PC-9 (cell line): ENCODE results near the gene TRPV6. TPM values are rescaled to one million over a fixed set of nuclear protein-coding genes. Genes with fewer than 3 reads are reported as not detected.

Source experiments
- BruUV-seq: library from RNA; stranded (reverse); fragments of 400-500 nt; replicated peaks from 2 replicates; lab custom pipeline; 2021; lab: Mats Ljungman, UMichigan
- CTCF ChIA-PET: fragments of 300-600 bp; sonication (Branson Sonifier 250); formaldehyde crosslinking; loops from one replicate; lab custom pipeline; 2022; ENCODE audit warnings: antibody characterized with exemption; lab: Charles Lee
- POLR2A ChIA-PET: fragments of 300-600 bp; sonication (Branson Sonifier 250); formaldehyde crosslinking; loops from one replicate; lab custom pipeline; 2022; ENCODE audit warnings: antibody characterized with exemption; ENCODE audit not compliant: unreplicated experiment; lab: Charles Lee
- DNase-seq, 2 experiments: peaks; one replicate each; pipeline versions ENCODE4 v3.0.0 to v3.0.0-alpha.2; 2015 to 2022; ENCODE audit warnings: mixed read lengths in 1 of 2
- H2AFZ ChIP-seq: fragments of 200-600 bp; sonication (generic); 2 replicates; pipeline ENCODE4 v1.8.1; 2017; ENCODE audit warnings: antibody characterized with exemption
- H3F3A ChIP-seq: fragments of 200-600 bp; sonication (generic); 2 replicates; pipeline ENCODE4 v1.8.1; 2017; ENCODE audit warnings: antibody characterized with exemption, mild to moderate bottlenecking, low read depth; ENCODE audit not compliant: insufficient read depth
- H3K27ac ChIP-seq: fragments of 200-600 bp; sonication (generic); 2 replicates; pipeline ENCODE4 v1.6.1; 2016; ENCODE audit warnings: mixed run types
- H3K27me3 ChIP-seq: fragments of 200-600 bp; sonication (generic); 2 replicates; pipeline ENCODE4 v1.6.1; 2016; ENCODE audit warnings: low read depth, mixed run types; ENCODE audit not compliant: insufficient read depth
- H3K36me3 ChIP-seq: fragments of 200-600 bp; sonication (generic); 2 replicates; pipeline ENCODE4 v1.6.1; 2016; ENCODE audit warnings: low read depth, mixed run types
- H3K4me1 ChIP-seq: fragments of 200-600 bp; sonication (generic); replicated peaks from 2 replicates; pipeline ENCODE4 v1.6.1; 2016; ENCODE audit warnings: mixed run types; ENCODE audit not compliant: insufficient read depth
- H3K4me2 ChIP-seq: fragments of 200-600 bp; sonication (generic); 2 replicates; pipeline ENCODE4 v1.6.1; 2017; ENCODE audit warnings: mixed run types
- H3K4me3 ChIP-seq: fragments of 200-600 bp; sonication (generic); 2 replicates; pipeline ENCODE4 v1.6.1; 2016; ENCODE audit warnings: mixed run types
- H3K79me2 ChIP-seq: fragments of 200-600 bp; sonication (generic); 2 replicates; pipeline ENCODE4 v1.6.1; 2017; ENCODE audit warnings: low read depth, mixed run types
- H3K9me2 ChIP-seq: fragments of 200-600 bp; sonication (generic); 2 replicates; pipeline ENCODE4 v1.8.1; 2017; ENCODE audit warnings: mild to moderate bottlenecking; ENCODE audit not compliant: insufficient read depth
- H3K9me3 ChIP-seq: fragments of 200-600 bp; sonication (generic); 2 replicates; pipeline ENCODE4 v1.8.1; 2016; ENCODE audit warnings: low read depth; ENCODE audit not compliant: insufficient read depth
- H4K20me1 ChIP-seq: fragments of 200-600 bp; sonication (generic); 2 replicates; pipeline ENCODE4 v1.8.1; 2017; ENCODE audit not compliant: insufficient read depth
- CTCF ChIP-seq: fragments of 200-600 bp; sonication (generic); conservative IDR thresholded peaks from 2 replicates; pipeline ENCODE4 v1.6.1; 2017; ENCODE audit warnings: mixed run types, antibody characterized with exemption, mild to moderate bottlenecking, moderate library complexity
- EZH2 ChIP-seq: fragments of 200-600 bp; sonication (generic); IDR thresholded peaks from 2 replicates; pipeline ENCODE4 v1.8.0; 2017; ENCODE audit warnings: antibody characterized with exemption, low read depth
- intact Hi-C: fragments of 100-400 bp; cut with micrococcal nuclease; formaldehyde crosslinking; loops from one replicate; pipeline ENCODE4 v1.10.0; 2022; ENCODE audit not compliant: unreplicated experiment
- total RNA-seq: library from RNA; stranded (reverse); gene quantifications from 2 replicates; pipeline ENCODE4 v1.2.3, GENCODE V29; 2021

Gene TRPV6
- total RNA-seq, 1 experiment from 2014 or later = 14.7 TPM

- no peak overlapping the region for H3K4me2 ChIP-seq
- H3K36me3 ChIP-seq = no peaks in the 10 kb centered on the region
- no peak overlapping the region for H2AFZ ChIP-seq
- H4K20me1 ChIP-seq = peaks cover 3% of the 10 kb centered on the region; the same call in 1 of the 2 replicates
- no peaks in the 10 kb centered on the region for H3K9me3 ChIP-seq
- H3K79me2 ChIP-seq = no peaks in the 10 kb centered on the region
- POLR2A ChIA-PET = no interaction called here
- H3F3A ChIP-seq = peaks cover 12% of the 10 kb centered on the region; the same call in 1 of the 2 replicates
- H3K9me2 ChIP-seq = no peaks in the 10 kb centered on the region
- H3K27ac ChIP-seq = no peak overlapping the region
- peaks cover 4% of the 10 kb centered on the region for H3K4me1 ChIP-seq
- CTCF ChIA-PET = no interaction called here
- TF ChIP-seq EZH2 = no peak
- TF ChIP-seq CTCF = no peak
- no peaks in the 10 kb centered on the region for H3K27me3 ChIP-seq
- DNase-seq = no peak
- intact Hi-C loops = no loop called here
- H3K4me3 ChIP-seq = no peak overlapping the region
- no TSS peak for BruUV-seq
These were observed 9.1 kb downstream of the TRPV6 start for GRCh38 chr7:142876236-142876960.

GRCh38 chr7:142875456-142875855, 10.1 kb downstream of the TRPV6 start:
- Histone ChIP-seq H3K9me3 (no peaks in the 10 kb centered on the region), H3K4me2 (no peak overlapping the region), H3K4me3 (no peak overlapping the region), H2AFZ (no peak overlapping the region), H3K27ac (no peak overlapping the region), H3K4me1 (no peaks in the 10 kb centered on the region), H3K79me2 (no peaks in the 10 kb centered on the region), H3K36me3 (no peaks in the 10 kb centered on the region), H4K20me1 (peaks cover under 1% of the 10 kb centered on the region; the same call in 1 of the 2 replicates), H3K9me2 (no peaks in the 10 kb centered on the region), H3F3A (peaks cover 12% of the 10 kb centered on the region; the same call in 1 of the 2 replicates), H3K27me3 (no peaks in the 10 kb centered on the region)
- no TSS peak for BruUV-seq
- no peak for TF ChIP-seq EZH2
- TF ChIP-seq CTCF = no peak
- CTCF ChIA-PET = no interaction called here
- POLR2A ChIA-PET = no interaction called here
- intact Hi-C loops = no loop called here
- DNase-seq = no peak

- BruUV-seq = no TSS peak
These were observed 10.7 kb downstream of the TRPV6 start for GRCh38 chr7:142874837-142875236.

More at GRCh38 chr7:142874837-142875236, 10.7 kb downstream of the TRPV6 start:
- CTCF ChIA-PET = no interaction called here
- Histone ChIP-seq H3K4me1 (no peaks in the 10 kb centered on the region), H3K9me2 (no peaks in the 10 kb centered on the region), H3K4me3 (no peak overlapping the region), H2AFZ (no peak overlapping the region), H3K27me3 (no peaks in the 10 kb centered on the region), H3K36me3 (peaks cover 3% of the 10 kb centered on the region; the same call in 1 of the 2 replicates), H3K27ac (no peak overlapping the region), H3K4me2 (no peak overlapping the region), H3K9me3 (no peaks in the 10 kb centered on the region), H3K79me2 (no peaks in the 10 kb centered on the region), H4K20me1 (no peaks in the 10 kb centered on the region), H3F3A (peaks cover 12% of the 10 kb centered on the region; the same call in 1 of the 2 replicates)
- no peak for DNase-seq
- POLR2A ChIA-PET = no interaction called here
- intact Hi-C loops = no loop called here
- TF ChIP-seq CTCF (no peak), EZH2 (no peak)
